Stimulated activated CD8-positive, alpha-beta memory T cell treated with anti-CD3 and anti-CD28 coated beads, Interleukin-15, amount 100 ng/mL, for 4 hours (primary cell): Measurements from ENCODE around the gene SLX9.
"Not testable (repeated sequence)": the region's sequence is repeated elsewhere in the genome, so short reads cannot be mapped to it uniquely, and the experiment has no call there.

Experiments
- DNase-seq, 2 donors: peaks; one replicate each; pipeline ENCODE4 v3.0.0-alpha.2; 2020; ENCODE audit warnings: low read depth in 2 of 2

SLX9 gene

GRCh38 chr21:45017039-45017960, 77.5 kb downstream of the SLX9 start:
- no peak for DNase-seq

DNA sequence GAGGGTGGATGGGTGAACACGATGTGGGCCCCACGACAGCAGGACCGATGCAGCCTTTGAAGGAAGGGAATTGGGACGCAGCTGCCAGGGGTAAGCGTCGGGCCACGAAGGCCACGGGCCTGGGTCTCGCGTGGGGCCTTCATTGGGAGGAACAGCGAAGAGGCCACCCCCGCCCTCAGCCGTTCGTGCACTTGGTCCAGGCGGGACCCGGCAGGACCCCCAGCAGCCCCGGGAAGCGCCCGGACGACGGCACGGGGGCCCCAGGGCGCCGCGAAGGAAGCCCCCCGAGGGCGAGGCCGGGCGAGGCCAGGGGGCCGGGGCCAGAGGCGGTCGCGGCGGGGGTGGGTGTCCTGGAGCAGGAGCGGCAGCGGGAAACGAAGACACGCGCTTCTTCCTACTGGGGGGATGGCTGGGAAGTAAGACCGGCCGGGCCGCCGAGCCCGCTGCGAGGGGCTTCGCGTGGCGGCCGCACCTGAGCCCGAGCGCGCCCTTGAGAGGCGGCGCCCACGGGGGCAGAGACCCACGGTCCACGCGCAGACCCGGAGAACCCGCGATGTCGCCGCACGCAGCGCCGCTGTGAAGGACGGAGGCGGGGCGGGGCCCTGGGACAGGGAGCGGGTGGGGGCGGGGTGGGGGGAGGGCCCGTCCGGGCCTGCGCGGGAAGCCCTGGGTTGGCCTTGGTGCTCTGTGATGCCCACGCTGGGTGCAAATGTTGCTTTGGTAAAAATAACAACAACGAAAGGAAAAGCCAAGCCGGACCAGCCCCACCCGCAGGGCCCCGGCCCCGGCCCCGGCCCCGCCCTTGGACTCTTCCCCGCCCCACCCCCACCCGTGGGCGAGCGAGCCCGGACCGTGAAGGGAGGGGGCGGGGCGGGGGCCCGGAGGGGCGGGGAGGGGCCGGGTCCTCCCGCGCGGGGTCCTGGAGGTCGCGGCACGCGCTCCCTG, 78.6 kb downstream of the SLX9 start:
- DNase-seq: no peak

- DNase-seq: no peak
Measured at GRCh38 chr21:45019076-45019886, 79.5 kb downstream of the SLX9 start.

DNA sequence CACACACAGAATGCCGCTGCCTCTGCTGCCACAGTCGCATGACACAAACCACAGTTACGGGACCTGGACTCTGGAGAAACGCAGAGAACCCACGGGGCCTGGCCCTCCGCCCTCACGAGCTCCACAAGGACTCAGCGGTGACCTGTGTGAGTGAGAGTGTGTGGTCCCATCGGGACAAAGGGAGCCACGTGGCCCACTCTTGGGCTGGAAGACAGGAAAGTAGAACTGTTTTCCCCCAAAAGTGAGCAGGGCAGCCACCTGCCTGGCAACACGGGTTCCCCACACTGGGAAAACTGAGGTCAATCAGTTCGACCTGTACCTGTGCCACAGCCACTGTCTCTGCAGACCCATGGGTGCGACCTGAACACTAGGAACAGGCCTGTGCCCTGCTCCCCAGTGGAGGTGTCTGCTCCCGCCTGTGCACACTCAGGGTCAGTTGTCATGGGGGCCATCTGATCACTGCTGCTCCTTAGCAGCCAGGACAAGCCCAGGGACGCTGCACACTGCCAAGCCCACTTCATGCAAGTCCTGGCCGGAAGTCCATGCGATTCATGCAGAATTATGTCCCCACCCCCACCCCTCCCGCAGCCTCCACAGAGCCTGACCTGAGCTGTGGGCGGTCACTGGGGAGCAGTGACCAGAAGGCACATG, 80.2 kb downstream of the SLX9 start:
- DNase-seq: no peak

DNA sequence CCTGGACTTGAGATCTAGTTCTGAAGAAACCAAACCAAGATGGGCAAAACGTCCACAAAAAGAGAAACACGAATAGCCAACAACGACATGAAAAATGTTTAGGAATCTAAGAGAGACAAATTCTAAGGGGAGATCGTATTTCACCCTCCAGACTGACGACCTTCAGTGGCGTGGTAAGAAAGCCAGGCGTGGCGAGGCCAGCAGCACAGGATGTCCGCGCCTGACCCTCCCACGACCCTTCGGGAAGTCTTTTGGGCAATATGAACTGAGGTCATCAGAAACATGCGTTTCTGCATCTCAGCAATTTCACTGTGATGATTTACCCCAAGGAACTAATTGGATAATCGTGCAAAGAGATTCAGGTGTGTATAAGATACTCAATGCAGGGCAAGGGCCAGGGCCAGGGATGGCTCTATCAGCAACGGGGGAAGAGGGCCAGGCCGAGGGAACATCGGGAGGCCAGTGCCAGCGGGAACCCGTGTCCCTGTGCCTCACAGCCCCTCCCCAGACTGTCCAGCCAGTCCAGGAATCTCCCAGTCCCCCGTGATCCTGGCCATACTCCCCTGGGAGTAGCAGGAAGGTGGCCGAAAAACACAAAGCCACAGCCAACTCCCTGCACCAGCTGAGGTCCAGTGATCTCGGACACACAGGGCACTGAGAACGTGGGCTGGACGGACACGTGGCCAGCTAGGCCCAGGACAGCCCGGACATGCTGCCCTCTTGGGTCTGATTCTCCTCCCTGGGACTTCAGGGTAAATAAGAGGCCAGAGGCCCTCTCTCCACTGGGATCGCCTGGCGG, 81.0 kb downstream of the SLX9 start:
- DNase-seq: no peak

DNA sequence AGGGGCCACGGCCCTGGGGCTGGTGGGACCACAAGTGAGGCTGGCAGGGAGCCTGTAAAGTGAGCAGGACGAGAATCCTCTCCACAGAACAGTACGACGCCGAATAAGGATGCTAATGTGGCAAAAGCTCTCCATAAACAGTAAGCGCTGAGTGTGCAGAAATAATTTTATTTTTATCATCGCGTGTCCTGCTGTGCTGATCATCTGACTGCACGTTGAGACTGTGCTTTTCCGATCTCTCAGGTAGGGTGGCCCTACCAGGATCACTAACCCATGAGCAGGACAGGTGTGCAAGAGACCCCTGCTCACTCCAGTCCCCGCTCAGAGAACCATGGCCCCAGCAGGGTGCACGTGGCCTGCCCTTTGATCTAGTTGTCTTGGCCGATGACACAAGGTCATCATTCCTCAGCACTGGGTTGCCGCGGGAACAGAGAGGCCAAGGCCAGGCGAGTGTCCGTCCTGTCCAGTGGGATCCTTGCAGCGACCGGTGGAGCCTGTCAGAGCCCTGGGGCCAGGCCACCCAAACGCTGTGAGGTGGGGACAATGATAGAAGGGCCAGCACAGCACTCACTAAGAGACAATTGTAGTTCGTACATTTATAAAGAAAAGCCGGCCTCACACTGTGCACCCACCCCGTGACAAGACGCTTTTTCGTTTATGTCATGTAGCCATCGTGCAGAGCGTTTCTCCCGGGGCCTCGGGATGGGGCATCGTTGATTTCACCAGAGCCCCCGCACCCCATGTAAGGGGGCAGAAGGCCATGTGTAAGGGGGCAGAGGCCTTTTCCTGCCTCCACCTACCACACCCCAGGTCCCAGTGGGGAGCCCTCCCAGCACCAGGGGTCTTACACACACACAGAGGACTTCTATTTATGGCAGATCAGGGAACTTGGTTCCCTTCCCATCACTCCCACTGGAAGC, 81.9 kb downstream of the SLX9 start:
- DNase-seq: no peak

DNA sequence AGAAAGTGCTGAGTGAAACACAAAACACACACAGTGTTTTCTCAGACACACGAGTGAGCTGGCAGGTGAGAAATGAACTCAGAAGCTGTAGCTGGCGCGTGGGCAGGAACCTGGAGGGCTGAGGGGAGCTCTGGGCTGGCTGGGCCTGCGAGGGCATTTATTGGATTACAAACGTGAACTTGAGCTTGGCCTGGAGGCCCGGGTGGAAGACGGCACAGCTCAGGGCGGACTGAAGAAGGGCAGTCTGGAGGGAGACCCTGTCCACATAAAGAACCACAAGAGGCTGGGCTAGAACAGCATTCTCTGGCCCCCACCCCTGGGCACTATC, 82.5 kb downstream of the SLX9 start:
- no peak for DNase-seq

GRCh38 chr21:45022736-45023135, 82.9 kb downstream of the SLX9 start:
- no peak for DNase-seq

DNA sequence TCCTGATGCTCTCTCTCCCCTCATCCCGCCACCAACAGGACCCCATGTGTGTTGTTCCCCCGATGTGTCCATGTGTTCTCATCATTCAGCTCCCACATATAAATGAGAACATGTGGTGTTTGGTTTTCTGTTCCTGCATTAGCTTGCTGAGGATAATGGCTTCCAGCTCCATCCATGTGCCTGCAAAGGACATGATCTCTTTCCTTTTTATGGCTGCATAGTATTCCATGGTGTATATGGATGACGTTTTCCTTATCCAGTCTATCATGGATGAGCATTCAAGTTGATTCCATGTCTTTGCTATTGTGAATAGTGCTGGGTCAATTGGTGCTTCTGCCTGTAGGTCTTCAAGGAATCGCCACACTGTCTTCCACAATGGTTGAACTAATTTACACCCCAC, 84.7 kb downstream of the SLX9 start:
- not testable (repeated sequence) for DNase-seq

DNA sequence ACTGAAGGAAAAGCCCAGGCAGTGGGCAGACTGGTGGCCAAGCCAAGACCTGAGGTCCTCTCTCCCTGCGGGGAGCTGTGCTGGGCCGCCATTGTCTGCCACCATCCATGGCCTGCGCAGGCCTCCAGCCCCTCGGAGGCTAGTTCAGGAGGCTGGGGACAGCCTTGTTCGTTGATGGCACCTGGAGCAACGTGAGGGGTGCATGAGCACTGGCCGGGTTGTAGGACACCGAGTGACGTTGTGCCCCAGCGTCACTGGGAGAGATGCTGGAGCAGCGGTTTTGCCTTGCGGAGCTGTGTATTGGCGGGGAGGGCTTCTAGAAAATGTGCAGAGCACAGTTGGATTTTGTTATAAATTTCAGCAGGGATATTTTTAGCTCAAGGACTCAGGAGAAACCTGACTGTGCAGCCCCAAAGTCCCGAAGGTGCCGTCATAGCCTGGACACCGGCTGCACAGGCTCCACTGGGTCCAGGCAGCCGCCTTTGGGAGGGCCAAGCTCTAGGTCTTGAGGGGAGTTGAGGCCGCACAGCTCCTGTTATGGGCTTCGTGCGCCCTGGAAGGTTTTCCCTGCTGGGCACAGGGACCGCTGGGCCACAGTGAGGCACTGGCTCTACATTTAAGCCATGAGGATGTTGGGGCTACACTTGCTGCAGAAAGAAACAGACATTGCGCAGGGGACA, 86.4 kb downstream of the SLX9 start:
- DNase-seq: no peak
